Lung (tissue), 12 donors: ENCODE measurements around the gene USP6NL. TPM values are rescaled to one million over a fixed set of nuclear protein-coding genes. Genes with fewer than 3 reads are reported as not detected.

Experiments used
- ATAC-seq: fragments of 200-7000 bp; cut with Tn5 transposase; one replicate; pipeline ENCODE4 v1.9.1; 2020; ENCODE audit warnings: moderate number of reproducible peaks; ENCODE audit not compliant: insufficient read depth, low FRiP score
- DNase-seq, 3 donors: peaks; one replicate each; pipeline ENCODE4 v3.0.0-alpha.2; 2013 to 2017
- H3K27ac ChIP-seq, 2 donors: one replicate each; pipeline ENCODE4 v1.5.1; 2013; ENCODE audit warnings: mild to moderate bottlenecking in 2 of 2, moderate library complexity in 2 of 2, control low read depth in 1 of 2, inconsistent platforms in 1 of 2, low read depth in 1 of 2, low read length in 1 of 2
- H3K27me3 ChIP-seq, 3 donors: one replicate each; pipeline ENCODE4 v1.5.1; 2013; ENCODE audit warnings: low read length in 2 of 3; ENCODE audit not compliant: control insufficient read depth in 3 of 3, insufficient read depth in 3 of 3
- H3K36me3 ChIP-seq, 4 donors: one replicate each; pipeline ENCODE4 v1.5.1; 2013; ENCODE audit warnings: low read length in 4 of 4, mild to moderate bottlenecking in 1 of 4, moderate library complexity in 1 of 4; ENCODE audit not compliant: control insufficient read depth in 4 of 4, insufficient read depth in 4 of 4
- H3K4me1 ChIP-seq, 5 donors: one replicate each; pipeline ENCODE4 v1.5.1; 2013; ENCODE audit warnings: low read length in 5 of 5, mild to moderate bottlenecking in 2 of 5, moderate library complexity in 1 of 5; ENCODE audit not compliant: control insufficient read depth in 5 of 5, insufficient read depth in 5 of 5
- H3K4me3 ChIP-seq: one replicate; pipeline ENCODE4 v1.5.1; 2013; ENCODE audit warnings: mild to moderate bottlenecking, control low read depth, moderate library complexity
- H3K9ac ChIP-seq, 2 donors: one replicate each; pipeline ENCODE4 v1.5.1; 2013; ENCODE audit warnings: low read length in 2 of 2, control low read depth in 1 of 2; ENCODE audit not compliant: insufficient read depth in 1 of 2
- H3K9me3 ChIP-seq, 4 donors: one replicate each; pipeline ENCODE4 v1.5.1; 2013; ENCODE audit warnings: low read length in 3 of 4, mild to moderate bottlenecking in 1 of 4, moderate library complexity in 1 of 4; ENCODE audit not compliant: control insufficient read depth in 4 of 4, insufficient read depth in 3 of 4
- CTCF ChIP-seq: IDR thresholded peaks from 2 replicates; pipeline ENCODE4 v1.5.1; 2012; ENCODE audit warnings: mild to moderate bottlenecking; ENCODE audit errors: control extremely low read depth, extremely low read depth
- WGBS, 2 donors: extraction: QIAGEN DNeasy Blood & Tissue Kit; methylation state at CpG; one replicate each; pipeline ENCODE4 v1.1.7; 2013; 5-methylcytosine and 5-hydroxymethylcytosine counted together
- polyA plus RNA-seq, 2 donors: library from polyadenylated mRNA; stranded (reverse); fragments of 200-250 nt; gene quantifications; one replicate each; pipeline ENCODE4 v1.2.1, GENCODE V29; 2013
- total RNA-seq, 2 donors: library from RNA; depleted of rRNA in 1 of 2; stranded (reverse); fragments of >200 nt in 1 of 2; gene quantifications; one replicate each; pipeline ENCODE4 v1.2.1, GENCODE V29; 2014 to 2021
- donor health status: control.
- donor health status: control.
- donor health status: Bipolar disorder and iron deficiency.
- donor health status: healthy.
- donor health status: DM: yes; HTN: yes; CAD: no.

The USP6NL gene
- total and polyA plus RNA-seq, 4 donors: 5.4 to 41.7 (median 13.4) TPM

DNA sequence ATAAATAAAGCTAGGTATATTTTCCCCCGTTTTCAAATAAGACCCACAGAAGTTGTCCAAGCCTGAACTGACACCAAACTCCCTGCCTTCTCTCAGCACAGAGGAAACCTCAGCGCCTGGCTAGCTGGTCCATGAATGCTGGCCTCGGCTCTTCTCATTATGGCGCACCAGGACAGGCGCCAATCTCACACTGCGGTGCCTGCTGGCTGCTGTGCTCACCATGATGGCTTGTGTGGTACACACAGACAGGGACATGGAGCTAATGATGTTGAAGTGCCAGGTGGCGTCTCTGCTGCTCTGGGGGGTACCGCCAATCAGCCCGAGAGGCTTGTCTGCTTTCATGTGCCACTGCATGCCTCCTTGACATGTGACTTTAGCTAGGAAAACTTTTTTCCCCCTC lies 43.2 kb upstream of the USP6NL start:
- Histone ChIP-seq H3K9me3 (no peaks in the 10 kb centered on the region), H3K27ac (no peak overlapping the region), H3K4me3 (no peak overlapping the region), H3K9ac (no peak overlapping the region), H3K4me1 (peaks cover 0 to 4% (median 0%) of the 10 kb centered on the region in 5 donors), H3K36me3 (no peaks in the 10 kb centered on the region), H3K27me3 (no peaks in the 10 kb centered on the region)
- TF ChIP-seq CTCF: no peak
- DNase-seq: no peak
- no peak for ATAC-seq
- 95 to 98% methylated on average over 9 of the region's 9 CpGs for WGBS, 2 donors

DNA sequence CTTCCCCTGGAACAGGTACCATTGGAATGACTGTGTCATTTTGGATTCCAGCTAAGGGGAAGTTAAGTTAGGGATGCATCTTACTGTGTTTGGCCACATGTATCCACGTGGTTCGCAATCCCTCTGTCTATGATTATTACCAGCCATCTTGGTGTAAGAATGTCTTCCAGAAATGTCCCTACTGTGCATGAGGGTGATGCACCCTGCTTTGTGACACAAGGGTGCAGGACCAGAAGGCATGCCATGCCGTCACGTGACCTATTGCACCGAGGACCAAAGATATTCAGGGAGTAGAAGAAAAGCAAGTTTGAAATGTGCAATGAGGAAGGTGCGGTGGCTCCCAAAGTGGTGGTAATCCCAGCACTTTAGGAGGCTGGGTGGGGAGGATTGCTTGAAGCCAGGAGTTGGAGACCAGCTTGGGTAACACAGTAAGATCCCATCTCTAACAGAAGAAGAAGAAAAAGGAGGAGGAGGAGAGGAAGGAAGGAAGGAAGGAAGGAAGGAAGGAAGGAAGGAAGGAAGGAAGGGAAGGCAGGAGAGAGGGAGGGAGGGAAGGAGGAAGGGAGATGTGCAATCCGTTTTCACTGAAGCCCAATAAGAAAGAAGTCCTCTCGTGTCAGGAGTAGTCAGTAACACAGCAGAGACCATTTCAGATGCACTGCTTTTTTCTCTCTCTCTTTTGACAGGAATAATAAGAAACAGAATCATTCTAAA lies 42.5 kb upstream of the USP6NL start:
- H3K36me3 ChIP-seq: no peaks in the 10 kb centered on the region
- no peak overlapping the region for H3K4me3 ChIP-seq
- H3K9ac ChIP-seq: no peak overlapping the region
- DNase-seq (no peak), ATAC-seq (no peak)
- TF ChIP-seq CTCF: no peak
- H3K27me3 ChIP-seq: no peaks in the 10 kb centered on the region
- peaks cover 0 to 4% (median 0%) of the 10 kb centered on the region in 5 donors for H3K4me1 ChIP-seq
- no peaks in the 10 kb centered on the region for H3K9me3 ChIP-seq
- 88 to 89% methylated on average over 8 of the region's 8 CpGs for WGBS, 2 donors
- no peak overlapping the region for H3K27ac ChIP-seq

DNA sequence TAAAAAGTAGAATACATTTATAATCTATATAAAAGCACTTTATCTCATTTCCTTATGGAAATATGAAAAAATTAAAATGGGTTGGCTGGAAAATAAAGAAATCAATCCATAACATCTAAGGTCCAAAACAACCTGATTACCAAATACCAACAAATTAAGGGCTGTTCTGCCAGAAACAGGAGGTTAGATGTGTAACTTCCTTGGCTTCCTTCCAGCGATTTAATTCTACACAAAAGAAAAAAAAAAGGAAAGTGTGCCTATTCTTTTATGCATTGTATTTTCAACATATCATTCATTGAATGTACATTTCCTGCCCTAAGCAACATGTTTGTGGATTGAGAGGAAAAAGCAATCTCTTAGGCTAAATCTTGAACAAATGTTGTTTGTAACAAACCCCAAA lies 36.2 kb upstream of the USP6NL start:
- WGBS, 2 donors: 8 to 22% methylated on average over 1 of the region's 1 CpG
- Histone ChIP-seq H3K36me3 (no peaks in the 10 kb centered on the region), H3K27ac (no peak overlapping the region), H3K9ac (no peak overlapping the region), H3K27me3 (no peaks in the 10 kb centered on the region), H3K4me1 (no peaks in the 10 kb centered on the region), H3K4me3 (no peak overlapping the region), H3K9me3 (no peaks in the 10 kb centered on the region)
- peak in 2 of 3 donors; percentile 15 to 26 for DNase-seq
- TF ChIP-seq CTCF: no peak
- ATAC-seq: no peak

DNA sequence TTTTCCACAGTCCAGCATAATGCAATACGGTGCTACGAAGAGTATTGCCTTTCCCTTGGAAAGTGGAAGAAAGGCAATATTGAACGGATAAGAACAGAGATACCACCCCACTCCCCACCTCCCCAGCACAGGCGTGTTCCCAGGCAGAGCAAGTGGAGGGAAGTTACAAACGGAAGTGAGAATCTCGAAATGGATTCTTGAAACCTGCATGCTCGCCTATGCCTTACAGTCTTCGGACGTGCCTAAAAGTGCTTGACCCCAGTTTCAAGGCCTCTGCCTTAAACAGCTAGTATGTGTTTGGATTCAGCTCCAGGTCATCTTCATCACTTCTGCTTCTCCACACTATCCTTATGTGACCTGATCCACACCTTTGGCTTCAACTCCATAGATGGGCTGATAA lies 35.0 kb upstream of the USP6NL start:
- Histone ChIP-seq H3K9ac (no peak overlapping the region), H3K4me3 (no peak overlapping the region), H3K27ac (no peak overlapping the region), H3K36me3 (no peaks in the 10 kb centered on the region), H3K4me1 (no peaks in the 10 kb centered on the region), H3K9me3 (no peaks in the 10 kb centered on the region), H3K27me3 (no peaks in the 10 kb centered on the region)
- no peak for ATAC-seq
- 78 to 91% methylated on average over 9 of the region's 9 CpGs for WGBS, 2 donors
- TF ChIP-seq CTCF: no peak
- DNase-seq: no peak
